ENCODE data around the gene SGSH. TPM values are rescaled to one million over a fixed set of nuclear protein-coding genes. Genes with fewer than 3 reads are reported as not detected.

Gene SGSH
- total RNA-seq, 3 donors from 2014 or later (not counting 1 experiment from before 2014, with no cell fraction given) = 73.4 to 96.5 (median 74.1) TPM

DNA sequence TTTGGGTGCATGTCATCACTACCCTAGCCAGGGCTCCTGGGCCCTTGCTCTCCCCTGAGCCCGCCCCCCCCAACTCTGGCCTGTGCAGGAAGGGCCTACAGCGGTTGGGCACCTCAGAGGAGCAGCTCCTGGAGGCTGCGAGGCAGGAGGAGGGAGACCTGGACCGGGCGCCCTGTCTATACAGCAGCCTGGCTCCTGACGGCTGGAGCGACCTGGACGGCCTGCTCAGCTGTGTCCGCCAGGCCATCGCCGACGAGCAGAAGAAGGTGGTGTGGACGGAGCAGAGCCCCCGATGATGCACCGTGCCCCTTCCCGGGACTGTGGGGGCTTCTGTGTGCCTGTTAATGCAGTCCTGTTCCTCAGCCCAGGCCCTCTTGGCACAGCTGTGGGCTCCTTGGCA is 12.1 kb downstream of the SGSH start:
- WGBS (ENCODE audit: insufficient coverage) = 96% methylated on average over 16 of the region's 16 CpGs
- ATAC-seq = no peak
- Histone ChIP-seq H3K27ac (ENCODE audit: low read length) (no peak overlapping the region), H3K9me3 (ENCODE audit: control insufficient read depth, insufficient read depth, low read length) (no peaks in the 10 kb centered on the region), H3K27me3 (ENCODE audit: control insufficient read depth, insufficient read depth, low read length) (no peaks in the 10 kb centered on the region), H3K4me1 (ENCODE audit: control insufficient read depth, insufficient read depth, low read length) (peaks cover 2% of the 10 kb centered on the region), H3K4me3 (ENCODE audit: low read length) (no peak overlapping the region), H3K36me3 (ENCODE audit: control insufficient read depth, insufficient read depth, low read length) (peaks cover 38% of the 10 kb centered on the region)
- Mint-ChIP-seq H3K27ac (no peak overlapping the region), H3K27me3 (ENCODE audit: low read depth in 2 of 2) (no peaks in the 10 kb centered on the region), H3K4me3 (no peak overlapping the region), H3K9me3 (no peaks in the 10 kb centered on the region), H3K4me1 (no peaks in the 10 kb centered on the region), H3K36me3 (no peaks in the 10 kb centered on the region)
- intact Hi-C loops (cut with micrococcal nuclease) = no loop called here
- TF ChIP-seq, protein P1, sequence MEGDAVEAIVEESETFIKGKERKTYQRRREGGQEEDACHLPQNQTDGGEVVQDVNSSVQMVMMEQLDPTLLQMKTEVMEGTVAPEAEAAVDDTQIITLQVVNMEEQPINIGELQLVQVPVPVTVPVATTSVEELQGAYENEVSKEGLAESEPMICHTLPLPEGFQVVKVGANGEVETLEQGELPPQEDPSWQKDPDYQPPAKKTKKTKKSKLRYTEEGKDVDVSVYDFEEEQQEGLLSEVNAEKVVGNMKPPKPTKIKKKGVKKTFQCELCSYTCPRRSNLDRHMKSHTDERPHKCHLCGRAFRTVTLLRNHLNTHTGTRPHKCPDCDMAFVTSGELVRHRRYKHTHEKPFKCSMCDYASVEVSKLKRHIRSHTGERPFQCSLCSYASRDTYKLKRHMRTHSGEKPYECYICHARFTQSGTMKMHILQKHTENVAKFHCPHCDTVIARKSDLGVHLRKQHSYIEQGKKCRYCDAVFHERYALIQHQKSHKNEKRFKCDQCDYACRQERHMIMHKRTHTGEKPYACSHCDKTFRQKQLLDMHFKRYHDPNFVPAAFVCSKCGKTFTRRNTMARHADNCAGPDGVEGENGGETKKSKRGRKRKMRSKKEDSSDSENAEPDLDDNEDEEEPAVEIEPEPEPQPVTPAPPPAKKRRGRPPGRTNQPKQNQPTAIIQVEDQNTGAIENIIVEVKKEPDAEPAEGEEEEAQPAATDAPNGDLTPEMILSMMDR (IDR thresholded peaks at IDR 0.05) = no peak
- DNase-seq = no peak

DNA sequence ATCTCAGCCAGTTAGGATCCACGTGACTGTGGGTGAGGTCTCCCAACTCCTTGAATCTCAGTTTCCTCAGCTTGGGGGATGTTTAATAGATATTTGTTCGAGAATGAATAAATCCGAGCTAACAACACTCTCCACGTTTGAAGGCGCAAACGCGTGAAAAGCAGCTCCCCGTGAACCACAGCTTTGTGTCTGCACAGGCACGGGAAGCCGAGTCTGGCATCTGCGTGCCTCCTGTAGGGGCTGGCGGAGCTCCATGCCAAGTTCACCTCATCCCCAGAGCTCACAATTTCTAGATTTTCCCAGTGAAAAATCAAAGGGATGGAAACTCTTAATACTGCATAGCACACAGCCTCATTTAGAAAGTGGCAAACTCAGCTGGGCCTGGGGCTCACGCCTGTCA is 14.3 kb downstream of the SGSH start:
- H3K36me3 Mint-ChIP-seq = no peaks in the 10 kb centered on the region
- whole genome bisulfite sequencing (ENCODE audit: insufficient coverage) = 90% methylated on average over 13 of the region's 13 CpGs
- no peak overlapping the region for H3K27ac Mint-ChIP-seq
- no peaks in the 10 kb centered on the region for H3K27me3 ChIP-seq (ENCODE audit: control insufficient read depth, insufficient read depth, low read length)
- TF ChIP-seq, protein P1 (IDR thresholded peaks at IDR 0.05) = no peak
- H3K4me1 Mint-ChIP-seq = no peaks in the 10 kb centered on the region
- no peak for DNase-seq
- no peak overlapping the region for H3K27ac ChIP-seq (ENCODE audit: low read length)
- H3K27me3 Mint-ChIP-seq (ENCODE audit: low read depth in 2 of 2) = no peaks in the 10 kb centered on the region
- no peaks in the 10 kb centered on the region for H3K9me3 Mint-ChIP-seq
- no peak overlapping the region for H3K4me3 ChIP-seq (ENCODE audit: low read length)
- peaks cover 18% of the 10 kb centered on the region for H3K36me3 ChIP-seq (ENCODE audit: control insufficient read depth, insufficient read depth, low read length)
- no peak for ATAC-seq
- H3K4me3 Mint-ChIP-seq = no peak overlapping the region
- no peaks in the 10 kb centered on the region for H3K9me3 ChIP-seq (ENCODE audit: control insufficient read depth, insufficient read depth, low read length)
- intact Hi-C loops (cut with micrococcal nuclease) = no loop called here
- no peaks in the 10 kb centered on the region for H3K4me1 ChIP-seq (ENCODE audit: control insufficient read depth, insufficient read depth, low read length)

DNA sequence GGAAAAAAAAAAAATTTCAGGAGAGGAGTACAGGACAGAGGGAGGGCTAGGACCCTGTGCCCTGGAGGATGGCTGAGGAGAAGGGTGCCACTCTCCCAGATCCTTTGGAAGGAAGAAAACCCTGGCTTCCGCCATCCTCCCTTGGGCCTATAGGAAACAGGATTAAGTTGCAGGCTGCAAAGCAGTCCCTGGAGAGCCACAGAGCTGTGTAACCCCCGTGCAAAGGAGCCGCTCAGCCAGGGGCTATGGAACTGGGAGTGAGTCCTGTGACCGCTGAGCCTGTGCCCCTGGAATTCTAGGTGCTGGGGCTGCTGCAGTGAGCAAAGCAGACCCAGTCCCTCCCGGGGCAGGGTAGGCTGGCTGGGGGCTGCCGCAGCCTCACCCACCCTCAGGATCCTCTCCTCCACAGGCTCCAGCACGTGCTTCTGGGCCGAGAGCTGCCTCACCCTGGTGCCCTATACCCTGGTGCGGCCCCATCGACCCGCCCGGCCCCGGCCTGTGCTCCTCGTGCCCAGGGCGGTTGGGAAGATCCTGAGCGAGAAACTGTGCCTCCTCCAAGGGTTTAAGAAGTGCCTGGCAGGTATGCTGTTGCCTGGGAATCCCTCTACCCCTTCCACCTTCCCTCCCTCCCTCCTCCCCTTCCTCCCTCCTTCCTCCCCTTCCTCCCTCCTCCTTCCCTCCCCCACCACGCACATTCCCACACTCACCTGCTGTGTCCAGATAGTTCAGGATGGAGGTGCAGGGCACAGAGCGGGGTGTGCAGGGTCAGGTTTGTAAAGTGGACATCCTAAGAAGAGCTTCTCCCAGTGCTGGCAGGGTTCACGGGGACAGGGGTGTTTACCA is 15.3 kb downstream of the SGSH start:
- 94% methylated on average over 19 of the region's 19 CpGs for WGBS (ENCODE audit: insufficient coverage)

More for the DNA sequence above, 15.3 kb downstream of the SGSH start:
- H3K4me1 Mint-ChIP-seq = no peaks in the 10 kb centered on the region
- no peaks in the 10 kb centered on the region for H3K27me3 ChIP-seq (ENCODE audit: control insufficient read depth, insufficient read depth, low read length)
- no peak overlapping the region for H3K4me3 Mint-ChIP-seq
- intact Hi-C loops (cut with micrococcal nuclease) = no loop called here
- no peak overlapping the region for H3K4me3 ChIP-seq (ENCODE audit: low read length)
- peaks cover 9% of the 10 kb centered on the region for H3K36me3 ChIP-seq (ENCODE audit: control insufficient read depth, insufficient read depth, low read length)
- no peaks in the 10 kb centered on the region for H3K9me3 ChIP-seq (ENCODE audit: control insufficient read depth, insufficient read depth, low read length)
- H3K27ac Mint-ChIP-seq = no peak overlapping the region
- no peaks in the 10 kb centered on the region for H3K9me3 Mint-ChIP-seq
- no peaks in the 10 kb centered on the region for H3K27me3 Mint-ChIP-seq (ENCODE audit: low read depth in 2 of 2)
- TF ChIP-seq, protein P1 (IDR thresholded peaks at IDR 0.05) = no peak
- no peaks in the 10 kb centered on the region for H3K4me1 ChIP-seq (ENCODE audit: control insufficient read depth, insufficient read depth, low read length)
- ATAC-seq (no peak), DNase-seq (no peak)
- no peak overlapping the region for H3K27ac ChIP-seq (ENCODE audit: low read length)
- no peaks in the 10 kb centered on the region for H3K36me3 Mint-ChIP-seq

Data from natural killer cell (primary cell).